Measurements from ENCODE around the gene PLCB4. TPM values are rescaled to one million over a fixed set of nuclear protein-coding genes. Genes with fewer than 3 reads are reported as not detected.

Gene PLCB4
- total RNA-seq, 1 experiment from 2014 or later: 12.9 TPM

- H3K4me1 Mint-ChIP-seq (ENCODE audit: low read depth, unreplicated experiment): no peaks in the 10 kb centered on the region
- DNase-seq: no peak
- intact Hi-C loops (cut with micrococcal nuclease; ENCODE audit: unreplicated experiment): no loop called here
- no TSS peak for BruUV-seq (replicated peaks)
- H3K9me3 Mint-ChIP-seq (ENCODE audit: low read depth, unreplicated experiment): no peaks in the 10 kb centered on the region
- no peak overlapping the region for H3K27ac Mint-ChIP-seq (ENCODE audit: unreplicated experiment)
- CTCF ChIA-PET: no interaction called here
- TF ChIP-seq CTCF (IDR thresholded peaks at IDR 0.05; ENCODE audit: unreplicated experiment): no peak
- no peak overlapping the region for H3K4me3 Mint-ChIP-seq (ENCODE audit: low read depth, unreplicated experiment)
- no peaks in the 10 kb centered on the region for H3K36me3 Mint-ChIP-seq (ENCODE audit: insufficient read depth, unreplicated experiment)
- H3K27me3 Mint-ChIP-seq (ENCODE audit: unreplicated experiment): no peaks in the 10 kb centered on the region
These were observed 300.0 kb downstream of the PLCB4 start for GRCh38 chr20:9368893-9369292.

GRCh38 chr20:9369557-9369956 is 300.7 kb downstream of the PLCB4 start:
- Mint-ChIP-seq H3K27me3 (ENCODE audit: unreplicated experiment) (no peaks in the 10 kb centered on the region), H3K36me3 (ENCODE audit: insufficient read depth, unreplicated experiment) (no peaks in the 10 kb centered on the region), H3K4me3 (ENCODE audit: low read depth, unreplicated experiment) (no peak overlapping the region), H3K27ac (ENCODE audit: unreplicated experiment) (no peak overlapping the region), H3K9me3 (ENCODE audit: low read depth, unreplicated experiment) (no peaks in the 10 kb centered on the region), H3K4me1 (ENCODE audit: low read depth, unreplicated experiment) (no peaks in the 10 kb centered on the region)
- intact Hi-C loops (cut with micrococcal nuclease; ENCODE audit: unreplicated experiment): no loop called here
- CTCF ChIA-PET: no interaction called here
- no TSS peak for BruUV-seq (replicated peaks)
- no peak for TF ChIP-seq CTCF (IDR thresholded peaks at IDR 0.05; ENCODE audit: unreplicated experiment)
- no peak for DNase-seq

- no peak for TF ChIP-seq CTCF (IDR thresholded peaks at IDR 0.05; ENCODE audit: unreplicated experiment)
- H3K4me3 Mint-ChIP-seq (ENCODE audit: low read depth, unreplicated experiment): no peak overlapping the region
- DNase-seq: no peak
- no peaks in the 10 kb centered on the region for H3K36me3 Mint-ChIP-seq (ENCODE audit: insufficient read depth, unreplicated experiment)
- BruUV-seq (replicated peaks): no TSS peak
- intact Hi-C loops (cut with micrococcal nuclease; ENCODE audit: unreplicated experiment): no loop called here
- H3K27ac Mint-ChIP-seq (ENCODE audit: unreplicated experiment): no peak overlapping the region
- H3K9me3 Mint-ChIP-seq (ENCODE audit: low read depth, unreplicated experiment): no peaks in the 10 kb centered on the region
- H3K27me3 Mint-ChIP-seq (ENCODE audit: unreplicated experiment): no peaks in the 10 kb centered on the region
- CTCF ChIA-PET: no interaction called here
- no peaks in the 10 kb centered on the region for H3K4me1 Mint-ChIP-seq (ENCODE audit: low read depth, unreplicated experiment)
These were observed 305.2 kb downstream of the PLCB4 start for GRCh38 chr20:9374072-9374471.

- Mint-ChIP-seq H3K9me3 (ENCODE audit: low read depth, unreplicated experiment) (no peaks in the 10 kb centered on the region), H3K27ac (ENCODE audit: unreplicated experiment) (no peak overlapping the region), H3K27me3 (ENCODE audit: unreplicated experiment) (no peaks in the 10 kb centered on the region), H3K4me3 (ENCODE audit: low read depth, unreplicated experiment) (no peak overlapping the region), H3K4me1 (ENCODE audit: low read depth, unreplicated experiment) (no peaks in the 10 kb centered on the region), H3K36me3 (ENCODE audit: insufficient read depth, unreplicated experiment) (no peaks in the 10 kb centered on the region)
- no TSS peak for BruUV-seq (replicated peaks)
- CTCF ChIA-PET: no interaction called here
- no peak for TF ChIP-seq CTCF (IDR thresholded peaks at IDR 0.05; ENCODE audit: unreplicated experiment)
- no peak for DNase-seq
- intact Hi-C loops (cut with micrococcal nuclease; ENCODE audit: unreplicated experiment): no loop called here
These were observed 305.6 kb downstream of the PLCB4 start for GRCh38 chr20:9374480-9374879.
